C4-2B (cell line): Measurements from ENCODE around the gene TRPM1.

ENCODE experiments used
- H3K27ac ChIP-seq: fragments of 450-650 bp; 2 replicates; pipeline ENCODE4 v1.5.1; 2017
- ZFX ChIP-seq: fragments of 450-650 bp; IDR thresholded peaks from 2 replicates; pipeline ENCODE4 v1.6.1; 2017
- TF ChIP-seq, protein P1 (sequence below): fragments of 450-650 bp; conservative IDR thresholded peaks from 2 replicates; pipeline ENCODE4 v1.5.1; 2017; ENCODE audit warnings: mild to moderate bottlenecking

The TRPM1 gene

DNA sequence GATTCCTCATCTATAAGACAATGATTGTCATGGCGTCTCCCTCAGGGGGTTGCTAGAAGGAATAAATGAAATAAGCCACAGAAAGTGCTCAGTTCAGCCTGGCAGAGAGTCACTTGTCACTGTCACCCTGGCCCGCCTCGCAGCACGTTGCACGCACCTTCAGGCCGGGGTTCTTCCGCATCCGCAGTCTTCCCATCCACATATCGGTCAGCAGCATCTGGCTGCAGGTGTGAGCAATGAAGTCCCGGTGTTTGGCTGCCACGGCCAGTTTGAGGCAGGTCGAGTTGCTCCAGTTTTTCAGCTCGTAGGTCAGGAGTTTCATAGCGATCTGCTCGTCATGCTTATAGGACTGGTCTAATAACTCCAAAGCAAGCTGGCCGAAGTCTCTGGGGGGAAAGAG, 61.6 kb downstream of the TRPM1 start:
- H3K27ac ChIP-seq: no peak overlapping the region
- TF ChIP-seq ZFX: no peak
- TF ChIP-seq, protein P1, sequence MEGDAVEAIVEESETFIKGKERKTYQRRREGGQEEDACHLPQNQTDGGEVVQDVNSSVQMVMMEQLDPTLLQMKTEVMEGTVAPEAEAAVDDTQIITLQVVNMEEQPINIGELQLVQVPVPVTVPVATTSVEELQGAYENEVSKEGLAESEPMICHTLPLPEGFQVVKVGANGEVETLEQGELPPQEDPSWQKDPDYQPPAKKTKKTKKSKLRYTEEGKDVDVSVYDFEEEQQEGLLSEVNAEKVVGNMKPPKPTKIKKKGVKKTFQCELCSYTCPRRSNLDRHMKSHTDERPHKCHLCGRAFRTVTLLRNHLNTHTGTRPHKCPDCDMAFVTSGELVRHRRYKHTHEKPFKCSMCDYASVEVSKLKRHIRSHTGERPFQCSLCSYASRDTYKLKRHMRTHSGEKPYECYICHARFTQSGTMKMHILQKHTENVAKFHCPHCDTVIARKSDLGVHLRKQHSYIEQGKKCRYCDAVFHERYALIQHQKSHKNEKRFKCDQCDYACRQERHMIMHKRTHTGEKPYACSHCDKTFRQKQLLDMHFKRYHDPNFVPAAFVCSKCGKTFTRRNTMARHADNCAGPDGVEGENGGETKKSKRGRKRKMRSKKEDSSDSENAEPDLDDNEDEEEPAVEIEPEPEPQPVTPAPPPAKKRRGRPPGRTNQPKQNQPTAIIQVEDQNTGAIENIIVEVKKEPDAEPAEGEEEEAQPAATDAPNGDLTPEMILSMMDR: no peak

DNA sequence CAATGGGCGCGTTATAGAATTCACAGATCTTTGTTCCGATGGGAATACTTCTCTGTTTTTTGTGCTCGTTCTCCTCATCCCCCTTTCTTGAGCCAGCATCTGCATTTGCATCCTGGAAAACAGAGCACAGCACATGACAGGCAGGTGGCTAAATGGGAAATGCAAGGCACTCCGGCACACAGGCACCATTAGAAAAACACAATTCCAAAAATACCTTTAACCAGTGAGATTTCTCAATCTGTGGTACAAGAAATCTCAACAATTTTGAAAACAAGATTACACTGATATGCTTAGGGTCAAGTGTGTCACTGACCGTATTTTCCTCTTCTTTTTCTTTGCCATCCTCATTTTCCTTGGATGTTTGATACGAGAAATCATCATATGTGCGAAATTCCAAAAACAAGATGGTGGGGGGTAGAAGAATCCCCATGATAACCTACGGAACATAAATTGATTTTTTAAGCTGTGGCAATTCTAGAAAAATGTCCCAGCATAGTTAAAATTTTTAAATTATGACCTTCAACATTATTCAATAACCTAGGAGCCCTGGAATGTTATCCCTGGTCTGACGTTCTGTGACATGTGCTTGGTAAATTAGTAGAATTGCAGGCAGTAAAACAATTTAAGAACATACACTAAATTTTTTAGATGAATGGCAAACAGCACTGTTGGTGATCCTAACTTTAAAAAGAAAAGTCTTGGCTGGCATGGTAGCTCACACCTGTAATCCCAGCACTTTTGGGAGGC, 63.6 kb downstream of the TRPM1 start:
- TF ChIP-seq, protein P1: no peak
- TF ChIP-seq ZFX: no peak
- H3K27ac ChIP-seq: no peak overlapping the region

DNA sequence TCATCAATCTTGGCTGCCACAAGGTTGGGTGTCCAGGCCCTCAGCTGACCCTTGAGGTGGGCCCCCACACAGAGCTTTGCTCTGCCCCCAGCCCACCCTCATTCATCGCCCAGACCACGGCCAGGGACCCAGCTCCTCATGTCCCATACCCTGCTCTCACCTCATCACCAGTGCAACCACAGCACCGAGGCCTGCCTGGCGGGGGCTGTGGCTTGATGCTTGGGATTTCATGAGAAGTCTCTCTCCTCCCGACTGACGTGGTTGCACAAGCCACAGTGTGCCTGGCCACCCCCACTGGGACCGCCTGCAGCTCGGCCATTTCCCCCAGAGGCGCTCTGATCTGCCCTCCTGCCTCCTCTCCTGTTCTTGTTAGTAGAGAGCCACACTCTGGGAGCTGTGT, 64.7 kb downstream of the TRPM1 start:
- H3K27ac ChIP-seq: no peak overlapping the region
- TF ChIP-seq, protein P1: no peak
- no peak for TF ChIP-seq ZFX

DNA sequence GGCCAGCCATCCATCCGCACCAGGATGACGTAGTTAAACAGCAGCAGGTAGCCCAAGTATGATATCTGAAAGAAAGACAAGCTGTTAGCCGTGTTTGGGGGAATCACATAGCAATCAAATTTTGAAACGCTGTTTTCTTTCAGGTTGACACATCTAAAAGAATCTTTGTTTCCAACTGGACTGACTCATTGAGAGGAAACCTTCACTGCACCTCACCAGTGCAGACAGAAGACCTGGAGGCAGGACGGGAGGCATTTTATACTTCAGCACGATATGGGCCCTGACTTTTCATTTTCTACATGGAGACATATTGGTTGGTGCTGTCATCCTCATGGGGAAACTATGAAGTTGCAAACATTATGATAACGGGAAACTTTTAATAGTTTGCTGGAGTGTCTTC, 65.9 kb downstream of the TRPM1 start:
- no peak for TF ChIP-seq ZFX
- TF ChIP-seq, protein P1: no peak
- H3K27ac ChIP-seq: no peak overlapping the region

DNA sequence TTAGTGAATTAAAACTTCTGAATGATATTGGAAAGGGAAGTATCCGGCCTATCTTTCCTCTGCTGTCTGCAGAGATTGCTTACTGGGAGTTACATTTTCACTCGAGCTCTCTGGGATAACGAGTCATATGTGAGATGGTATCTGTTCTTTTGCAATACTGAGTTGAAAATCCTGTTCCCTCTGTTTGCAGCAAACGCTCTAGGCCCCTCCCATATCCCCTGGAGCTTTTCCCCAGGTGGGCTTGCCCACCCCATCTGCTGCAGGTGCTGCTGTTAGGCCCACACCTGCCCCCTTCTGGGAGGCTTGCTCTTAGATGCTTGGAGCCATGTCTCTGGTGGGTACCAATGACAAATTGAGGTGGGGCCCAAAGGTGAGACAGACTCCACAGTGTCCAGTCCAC, 67.4 kb downstream of the TRPM1 start:
- TF ChIP-seq ZFX: no peak
- TF ChIP-seq, protein P1: no peak
- H3K27ac ChIP-seq: no peak overlapping the region

DNA sequence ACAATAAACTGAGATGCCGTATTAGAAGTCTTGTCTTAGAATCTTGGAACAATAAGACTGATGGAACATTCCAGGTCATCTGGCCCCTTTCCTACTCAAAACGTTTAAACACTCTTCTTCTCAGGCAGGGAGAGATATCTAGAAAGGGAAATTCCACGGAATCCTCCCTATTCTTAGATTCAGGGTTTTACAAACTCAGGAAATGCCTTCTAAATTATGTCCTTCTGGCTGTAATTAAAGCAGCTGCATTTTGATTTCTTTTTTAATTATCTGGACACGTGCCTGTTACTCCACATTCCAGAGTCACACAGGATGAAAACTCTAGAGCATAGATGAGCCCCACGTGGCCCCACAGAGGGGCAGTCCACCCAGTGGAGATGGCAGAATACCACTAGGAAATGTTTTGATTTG, 68.6 kb downstream of the TRPM1 start:
- no peak overlapping the region for H3K27ac ChIP-seq
- no peak for TF ChIP-seq ZFX
- TF ChIP-seq, protein P1: no peak

DNA sequence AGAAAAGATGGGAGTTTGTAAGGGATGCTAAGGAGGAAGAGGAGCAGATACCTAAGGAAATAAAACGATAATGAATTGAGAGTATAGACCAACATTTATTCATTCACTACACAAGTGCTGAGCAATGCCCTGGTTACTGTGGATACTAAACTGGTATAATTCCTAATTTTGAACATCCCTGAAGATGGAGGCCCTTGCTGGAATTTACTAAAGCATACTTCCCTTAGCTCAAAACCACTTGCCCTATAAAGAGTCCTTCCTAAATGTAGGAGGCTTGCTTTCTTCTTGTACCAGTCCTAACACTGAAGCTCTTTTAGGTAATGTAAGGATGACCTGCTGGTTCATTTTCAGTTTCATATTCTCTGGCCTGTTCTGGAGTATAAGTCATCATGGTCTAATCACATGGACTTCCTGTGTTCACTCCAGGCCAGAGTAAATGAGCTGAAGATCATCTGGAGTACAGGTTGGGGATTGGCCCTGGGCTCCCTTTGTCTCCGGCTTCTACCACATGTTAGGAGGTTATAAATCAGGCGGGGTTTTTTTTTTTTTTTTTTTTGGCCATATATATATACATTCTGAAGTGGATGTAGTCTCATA, 70.0 kb downstream of the TRPM1 start:
- H3K27ac ChIP-seq: no peak overlapping the region
- TF ChIP-seq ZFX: no peak
- TF ChIP-seq, protein P1: no peak
